GM10847 (cell line): ENCODE data around the gene UVRAG.

Experiments
- POLR2A ChIP-seq: IDR thresholded peaks from 2 replicates; pipeline ENCODE4 v1.6.1; 2011; ENCODE audit not compliant: insufficient read length; ENCODE audit errors: extremely low read depth

UVRAG gene

DNA sequence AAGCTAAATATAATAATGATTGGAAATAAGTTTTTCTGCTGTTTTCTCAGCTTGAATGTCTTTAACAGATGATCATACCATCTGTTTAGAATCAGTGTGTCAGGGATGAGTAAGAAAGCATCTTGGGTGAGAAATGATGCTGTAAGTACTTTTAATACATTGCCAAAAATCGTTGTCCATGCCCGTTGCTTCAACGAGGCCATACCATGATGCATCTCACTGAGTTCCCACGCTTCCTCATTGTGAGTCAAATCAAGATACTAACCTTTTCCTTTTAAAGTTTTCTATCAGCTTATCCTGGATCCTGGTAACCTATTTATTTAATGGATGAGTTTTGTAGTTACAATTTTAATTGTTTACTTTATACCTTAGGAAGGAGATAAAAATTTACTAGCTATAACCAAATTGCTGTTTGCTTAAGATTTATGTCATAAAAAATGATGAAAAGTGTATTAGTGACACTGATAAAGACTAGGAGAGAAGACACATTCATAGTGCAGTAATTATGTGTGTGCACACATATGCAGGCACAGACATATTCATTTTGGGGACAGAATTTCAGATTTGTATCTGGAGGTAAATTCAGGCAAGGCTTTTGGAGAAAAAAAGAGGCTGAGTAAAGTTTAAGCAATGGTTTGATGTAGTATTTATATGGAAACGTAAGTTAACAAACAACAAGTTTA, 154.8 kb downstream of the UVRAG start:
- TF ChIP-seq POLR2A, result no peak

DNA sequence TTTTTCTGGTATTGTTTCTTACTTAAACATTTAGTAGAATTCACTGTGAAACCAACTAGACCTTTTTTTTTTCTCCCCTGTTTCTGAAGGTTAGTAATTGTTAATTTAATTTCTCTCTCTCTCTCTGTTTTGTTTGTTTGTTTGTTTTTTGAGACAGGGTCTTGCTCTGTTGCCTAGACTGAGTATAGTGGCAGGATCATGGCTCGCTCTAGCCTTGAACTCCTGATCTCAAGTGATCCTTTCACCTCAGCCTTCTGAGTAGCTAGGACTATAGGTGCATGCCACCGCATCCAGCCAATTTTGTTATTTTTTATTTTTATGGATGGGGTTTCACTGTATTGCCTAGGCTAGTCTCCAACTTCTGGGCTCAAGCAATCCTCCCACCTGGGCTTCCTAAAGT, 165.0 kb downstream of the UVRAG start:
- TF ChIP-seq POLR2A, result no peak

DNA sequence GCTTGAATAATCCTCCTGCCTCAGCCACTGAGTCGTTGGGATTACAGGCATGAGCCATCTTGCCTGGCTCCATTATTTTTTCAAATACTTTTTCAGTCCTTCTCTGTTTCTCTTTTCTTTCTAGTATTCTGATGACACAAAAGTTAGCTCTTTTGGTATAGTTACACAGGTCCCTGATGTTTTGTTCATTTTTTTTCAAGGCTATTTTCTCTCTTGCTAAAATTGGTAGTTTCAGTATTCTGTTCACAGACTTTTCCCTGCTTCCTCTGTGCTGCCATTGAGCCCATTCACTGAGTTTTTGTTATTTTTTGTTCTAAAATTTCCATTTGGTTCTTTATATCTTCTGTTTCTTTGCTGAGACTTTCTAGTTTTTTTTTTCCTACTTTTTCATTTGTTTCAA, 166.5 kb downstream of the UVRAG start:
- TF ChIP-seq POLR2A, result no peak

DNA sequence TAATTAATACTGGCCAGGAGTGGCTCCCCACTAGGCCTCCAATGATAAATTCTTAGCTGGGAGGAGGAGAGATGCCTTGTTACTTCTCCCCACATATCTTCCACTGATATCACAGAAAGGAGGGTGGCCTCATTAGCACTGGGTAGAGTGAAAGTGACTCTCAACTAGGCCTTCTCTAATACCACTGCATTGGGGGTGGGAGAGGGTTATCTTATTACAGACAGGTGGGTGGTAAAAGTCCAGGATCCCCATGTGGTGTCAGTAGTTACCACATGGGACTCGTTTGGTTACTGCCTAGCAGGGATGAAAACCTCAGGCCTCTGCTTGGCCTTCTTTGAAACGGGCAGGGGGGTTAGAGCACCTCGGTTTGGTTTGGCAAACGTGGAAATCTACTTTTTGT, 167.3 kb downstream of the UVRAG start:
- no peak for TF ChIP-seq POLR2A

DNA sequence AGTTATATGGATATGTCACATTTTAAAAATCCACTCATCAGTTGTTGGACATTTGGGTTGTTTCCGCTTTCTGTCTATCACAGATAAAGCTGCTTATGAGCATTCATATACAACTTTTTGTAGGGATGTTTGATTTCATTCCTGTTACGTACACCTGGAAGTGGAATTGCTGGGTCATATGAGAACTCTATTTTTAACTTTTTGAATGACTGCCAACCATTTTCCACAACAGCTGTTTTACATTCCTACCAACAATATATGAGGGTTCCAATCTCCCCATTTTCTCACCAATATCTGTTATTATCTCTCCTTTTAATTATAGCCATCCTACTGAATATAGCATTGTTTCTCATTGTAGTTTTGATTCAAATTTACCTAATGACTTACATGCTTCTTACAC, 172.0 kb downstream of the UVRAG start:
- no peak for TF ChIP-seq POLR2A

DNA sequence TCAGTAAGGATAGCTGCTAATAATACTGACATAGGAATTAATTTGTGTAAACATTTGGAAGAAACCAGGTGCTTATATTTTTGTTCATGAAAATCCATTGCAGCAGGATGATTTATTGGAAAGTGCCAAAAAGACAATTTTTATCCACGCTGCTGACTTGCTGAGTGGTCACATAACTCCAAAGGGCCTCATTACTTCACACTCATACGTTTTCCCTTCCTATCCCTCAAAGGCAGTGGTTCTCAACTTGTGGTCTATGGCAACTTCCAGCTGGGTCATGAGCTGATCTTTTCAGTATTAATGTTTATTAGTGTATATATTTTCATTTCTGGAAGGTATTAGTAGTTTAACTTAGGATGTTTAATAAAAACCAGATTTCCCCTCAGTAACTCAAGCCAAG, 178.1 kb downstream of the UVRAG start:
- TF ChIP-seq POLR2A, result no peak

DNA sequence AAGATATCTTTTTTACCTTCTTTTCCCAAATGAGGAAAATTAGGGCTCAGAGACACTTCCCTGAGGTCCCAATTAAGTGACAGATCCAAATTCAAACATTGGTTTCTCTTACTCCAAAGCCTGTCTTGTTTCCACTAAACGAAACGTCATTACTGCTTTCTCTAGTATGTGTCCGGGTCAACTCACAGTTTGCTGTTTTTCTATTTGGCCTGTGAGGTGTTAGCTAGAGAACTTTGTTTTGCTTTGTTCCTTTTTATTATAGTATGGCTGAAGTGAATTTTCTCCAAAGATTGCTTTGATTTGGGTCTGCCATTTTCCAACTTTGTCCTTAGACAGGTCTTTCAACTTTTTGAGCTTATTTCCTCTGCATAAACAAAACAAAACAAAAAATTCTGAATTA, 179.6 kb downstream of the UVRAG start:
- no peak for TF ChIP-seq POLR2A

DNA sequence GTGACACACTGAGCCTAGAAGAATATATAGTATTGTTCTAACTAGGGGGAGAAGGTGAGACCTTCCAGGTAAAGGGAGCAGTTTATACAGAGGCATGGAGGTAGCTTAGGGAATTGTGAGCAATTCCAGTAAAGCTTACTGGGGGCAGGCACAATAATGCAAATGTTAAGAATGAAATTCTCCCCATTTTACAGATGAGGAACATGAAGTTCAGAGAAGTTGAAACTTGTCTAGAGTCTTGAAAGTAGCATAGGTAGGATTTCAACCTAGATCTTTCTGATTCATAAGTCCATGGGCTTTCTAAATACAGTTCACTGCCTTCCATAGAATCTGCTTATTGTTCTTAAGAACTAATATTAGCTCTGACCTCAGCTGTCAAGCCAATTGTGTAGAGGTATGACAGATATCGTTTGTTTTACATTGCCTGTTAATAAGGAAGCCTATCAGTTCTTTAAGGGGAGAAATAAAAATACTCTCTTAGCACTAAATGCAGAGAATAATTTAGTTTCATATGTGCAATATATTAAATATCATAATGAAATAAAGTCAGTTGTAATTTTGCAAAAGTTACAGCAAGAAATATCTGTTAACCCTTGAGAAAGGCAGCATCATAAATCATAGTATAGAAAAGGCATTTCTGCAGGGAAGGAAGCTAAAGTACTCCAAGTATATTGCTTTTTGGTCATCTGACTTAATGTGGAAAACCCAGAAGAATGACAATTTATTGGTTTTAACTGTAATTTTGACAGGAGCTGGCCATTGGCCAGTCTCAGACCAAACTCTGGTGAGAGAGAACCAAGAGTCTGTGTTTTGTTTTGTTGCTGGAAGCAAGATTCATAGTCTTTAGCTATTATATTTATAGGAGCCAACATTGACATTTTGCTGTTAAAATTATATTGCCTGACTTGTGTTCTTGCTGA, 181.8 kb downstream of the UVRAG start:
- TF ChIP-seq POLR2A, result no peak

DNA sequence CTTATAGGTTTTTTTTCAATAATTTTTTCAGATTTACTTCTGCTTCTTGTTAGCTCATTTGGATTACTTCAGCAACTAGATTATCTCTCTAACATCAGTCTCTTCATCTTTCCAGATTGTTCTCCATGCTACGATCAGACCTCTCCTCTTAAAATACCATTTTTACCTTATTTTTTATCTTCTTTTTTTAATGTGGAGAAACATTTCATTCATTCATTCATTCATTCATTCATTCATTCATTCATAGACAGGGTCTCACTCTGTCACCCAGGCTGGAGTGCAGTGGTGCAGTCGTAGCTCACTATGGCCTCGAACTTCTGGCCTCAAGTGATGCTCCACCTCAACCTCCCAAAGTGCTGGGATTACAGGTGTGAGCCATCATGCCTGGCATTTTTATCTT, 189.4 kb downstream of the UVRAG start:
- no peak for TF ChIP-seq POLR2A

DNA sequence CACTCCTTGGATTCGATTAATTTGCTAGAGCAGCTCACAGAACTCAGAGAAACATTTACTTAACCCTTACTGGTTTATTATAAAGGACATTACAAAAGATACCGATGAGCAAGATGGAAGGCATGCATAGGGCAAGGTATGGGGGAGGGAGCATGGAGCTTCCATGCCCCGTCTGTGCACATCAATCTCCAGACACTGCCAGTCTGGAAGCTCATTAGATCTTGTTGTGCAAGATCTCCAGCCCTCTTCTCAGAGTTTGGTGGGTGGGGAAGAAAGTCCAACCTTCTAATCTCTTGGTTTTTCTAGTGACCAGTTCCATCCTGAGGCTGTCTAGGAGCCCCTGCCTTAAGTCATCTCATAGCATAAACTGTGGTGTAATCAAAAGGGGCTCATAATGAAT, 190.7 kb downstream of the UVRAG start:
- TF ChIP-seq POLR2A, result no peak

DNA sequence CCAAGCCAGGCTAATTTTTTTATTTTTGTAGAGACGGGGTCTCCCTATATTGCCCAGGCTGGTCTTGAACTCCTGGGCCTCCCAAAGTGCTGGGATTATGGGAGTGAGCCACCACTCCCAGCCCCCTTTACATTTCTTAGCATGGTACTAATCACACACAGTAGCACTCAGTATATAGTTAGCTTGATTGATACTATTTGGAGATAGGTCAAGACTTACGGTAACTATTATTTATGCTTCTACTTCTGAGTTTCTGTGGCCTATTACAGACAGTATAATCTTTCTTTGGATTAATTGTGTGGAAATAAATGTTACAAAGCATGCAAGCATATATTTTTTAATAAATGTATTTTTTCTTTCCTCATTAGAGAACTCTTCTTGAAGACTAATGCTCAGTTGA, 192.2 kb downstream of the UVRAG start:
- no peak for TF ChIP-seq POLR2A

DNA sequence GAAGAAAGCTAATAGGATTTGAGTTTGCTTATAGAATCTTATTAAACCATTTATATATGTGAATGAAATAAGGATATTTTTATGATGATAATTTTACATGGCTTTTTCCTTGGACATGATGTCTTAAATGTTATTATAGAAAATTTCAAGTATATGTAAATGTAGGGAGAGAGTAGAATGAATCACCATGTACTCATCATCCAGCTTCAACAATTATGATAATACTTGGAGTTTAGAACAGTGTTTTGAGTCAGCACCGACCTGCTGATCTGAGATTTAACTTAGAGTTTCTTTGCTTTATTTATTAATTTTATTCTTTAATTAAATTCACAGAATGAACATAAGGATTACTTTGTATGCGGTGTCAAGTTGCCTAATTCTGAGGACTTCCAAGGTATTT, 193.5 kb downstream of the UVRAG start:
- TF ChIP-seq POLR2A, result no peak

DNA sequence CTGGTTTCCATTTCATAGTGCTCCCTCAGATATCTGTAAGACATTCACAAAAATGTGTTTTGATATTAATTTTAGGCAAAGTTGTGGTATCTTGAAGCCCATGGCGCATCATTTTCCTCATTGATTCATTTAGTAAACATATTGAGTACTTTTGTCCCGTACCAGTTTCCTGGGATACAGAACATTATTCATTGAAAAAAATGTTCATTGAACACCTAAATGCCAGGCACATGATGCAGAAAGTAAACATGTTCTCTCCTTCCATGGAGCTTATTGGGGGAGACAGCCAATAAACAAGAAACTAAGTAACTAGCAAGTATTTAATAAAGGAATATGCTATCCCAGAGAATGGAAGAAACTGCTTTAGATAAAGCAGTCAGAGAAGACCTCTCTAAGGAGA, 195.0 kb downstream of the UVRAG start:
- no peak for TF ChIP-seq POLR2A

DNA sequence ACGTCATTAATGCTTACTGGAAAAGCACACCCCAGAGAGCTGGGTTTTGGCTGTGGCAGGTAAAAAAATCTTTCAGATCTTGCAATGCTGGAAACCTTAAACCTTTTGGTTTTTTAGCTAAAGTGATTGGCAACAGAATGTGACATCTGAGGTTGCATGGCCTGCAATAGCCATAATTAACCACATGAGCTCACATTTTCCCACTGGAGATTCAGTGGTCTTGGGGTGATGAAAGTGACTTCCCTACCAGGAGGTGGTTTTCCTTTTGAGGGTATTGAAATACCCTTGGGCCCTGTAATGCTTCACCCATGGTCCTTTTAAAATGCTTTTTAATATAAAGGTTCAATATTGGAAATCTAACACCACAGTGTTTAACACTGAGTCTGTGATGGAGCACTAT, 198.5 kb downstream of the UVRAG start:
- no peak for TF ChIP-seq POLR2A

DNA sequence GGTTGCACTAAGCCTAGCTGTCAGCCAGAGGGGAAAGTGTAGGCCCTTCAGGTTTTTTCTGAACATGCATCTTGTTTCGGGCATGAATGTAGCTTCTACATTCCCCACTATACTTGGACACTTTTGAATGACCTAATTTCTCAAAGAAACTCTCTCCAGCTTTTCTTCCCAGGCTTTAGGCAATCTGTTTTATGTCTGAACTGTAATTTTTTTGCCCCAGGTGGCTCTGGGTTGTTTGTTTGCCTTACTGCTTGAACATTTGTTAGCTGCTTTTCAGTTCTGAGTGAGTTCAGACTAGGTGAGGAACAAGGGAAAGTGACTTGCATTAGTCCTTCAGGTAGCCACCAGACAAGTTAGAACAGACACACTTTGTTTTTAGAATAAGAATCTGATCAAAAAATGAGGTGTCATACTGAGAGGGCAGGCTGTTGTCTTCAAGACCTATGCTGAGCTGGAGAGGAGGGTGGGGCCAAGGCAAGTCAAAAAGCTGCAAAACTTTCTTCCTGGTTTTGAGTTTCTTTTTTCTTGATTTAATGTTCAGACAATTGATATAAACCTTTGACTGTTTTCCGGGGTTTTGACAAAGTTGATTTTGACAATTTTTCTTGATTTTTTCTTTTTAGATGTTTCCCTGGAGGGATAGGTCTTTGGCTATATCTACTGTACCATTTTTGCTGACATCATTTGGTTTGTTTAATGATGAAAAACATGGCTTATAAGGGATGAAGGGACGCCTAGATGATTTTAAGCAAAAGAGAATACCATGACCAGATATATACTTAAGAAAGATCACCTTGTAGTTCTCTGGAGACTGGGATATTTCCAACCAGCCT, 208.4 kb downstream of the UVRAG start:
- TF ChIP-seq POLR2A, result no peak

DNA sequence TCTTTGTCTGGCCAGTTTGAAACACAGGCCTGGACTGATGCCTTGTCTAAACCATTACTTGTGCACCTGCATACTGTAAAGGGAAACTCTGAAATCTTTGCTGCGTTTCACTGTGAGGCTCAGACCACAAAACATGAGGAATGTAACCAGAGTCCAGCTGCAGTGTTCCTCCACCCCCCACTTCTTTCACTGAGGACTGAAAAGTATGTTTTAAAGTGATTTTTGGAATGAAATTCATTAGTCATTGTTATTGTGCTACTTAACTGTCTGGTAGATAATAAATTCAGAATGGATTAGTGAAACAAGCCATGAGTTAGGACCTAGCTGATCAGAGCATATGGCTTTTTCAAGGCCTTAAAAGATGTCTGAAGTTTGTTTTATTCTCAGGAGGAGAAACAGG, 210.1 kb downstream of the UVRAG start:
- TF ChIP-seq POLR2A, result no peak
